HepG2 (cell line): Measurements from ENCODE around the gene PAK6. TPM values are rescaled to one million over a fixed set of nuclear protein-coding genes. Genes with fewer than 3 reads are reported as not detected.

Source experiments
- CCAR2 ChIP-seq: fragments of 200-400 bp; formaldehyde crosslinking; optimal IDR thresholded peaks from 2 replicates; pipeline ENCODE3; 2018; ENCODE audit warnings: low read depth, mild to moderate bottlenecking, low read length, moderate library complexity
- DMAP1 ChIP-seq: IDR thresholded peaks from 2 replicates; pipeline ENCODE4 v1.6.1; 2016
- HDAC2 ChIP-seq: sonication (generic); formaldehyde crosslinking; IDR thresholded peaks from 2 replicates; pipeline ENCODE4 v1.4.0; 2020; ENCODE audit warnings: missing genetic modification reagents
- HNF4A ChIP-seq: sonication (generic); formaldehyde crosslinking; IDR thresholded peaks from 2 replicates; pipeline ENCODE4 v1.4.0; 2020; ENCODE audit warnings: missing genetic modification reagents
- KLF12 ChIP-seq: sonication (generic); formaldehyde crosslinking; IDR thresholded peaks from 2 replicates; pipeline ENCODE4 v1.4.0; 2020; ENCODE audit warnings: missing genetic modification reagents, borderline replicate concordance
- MIER2 ChIP-seq: IDR thresholded peaks from 2 replicates; pipeline ENCODE4 v1.6.1; 2016; ENCODE audit warnings: missing biosample characterization, missing genetic modification reagents
- MYC ChIP-seq: sonication (generic); formaldehyde crosslinking; IDR thresholded peaks from 2 replicates; pipeline ENCODE4 v1.9.0; 2021; ENCODE audit warnings: missing genetic modification reagents, borderline replicate concordance
- SMYD3 ChIP-seq: sonication (generic); formaldehyde crosslinking; IDR thresholded peaks from 2 replicates; pipeline ENCODE4 v1.8.1; 2023; ENCODE audit warnings: mild to moderate bottlenecking, missing genetic modification reagents
- SOX5 ChIP-seq: IDR thresholded peaks from 2 replicates; pipeline ENCODE4 v1.6.1; 2016; ENCODE audit warnings: borderline replicate concordance
- XBP1 ChIP-seq: sonication (generic); formaldehyde crosslinking; IDR thresholded peaks from 2 replicates; pipeline ENCODE4 v1.5.0; 2020; ENCODE audit warnings: missing genetic modification reagents
- ZFP37 ChIP-seq: sonication (generic); formaldehyde crosslinking; IDR thresholded peaks from 2 replicates; pipeline ENCODE4 v1.4.0; 2020; ENCODE audit warnings: missing genetic modification reagents, borderline replicate concordance
- ZNF3 ChIP-seq: IDR thresholded peaks from 2 replicates; pipeline ENCODE4 v1.7.0; 2017; ENCODE audit warnings: inconsistent platforms
- ZNF33B ChIP-seq: sonication (generic); formaldehyde crosslinking; IDR thresholded peaks from 2 replicates; pipeline ENCODE4 v1.5.1; 2020; ENCODE audit warnings: mild to moderate bottlenecking, missing genetic modification reagents
- ZNF878 ChIP-seq: sonication (generic); formaldehyde crosslinking; IDR thresholded peaks from 2 replicates; pipeline ENCODE4 v1.8.1; 2023; ENCODE audit warnings: mild to moderate bottlenecking, missing genetic modification reagents, moderate library complexity
- ZSCAN31 ChIP-seq: sonication (generic); formaldehyde crosslinking; IDR thresholded peaks from 2 replicates; pipeline ENCODE4 v1.5.0; 2020; ENCODE audit warnings: low read depth, mild to moderate bottlenecking, missing genetic modification reagents
- polyA plus RNA-seq, 8 experiments: library from polyadenylated mRNA; depleted of rRNA in 3 of 8; stranded (reverse) in 7 of 8; unstranded in 1 of 8; fragments of >200 nt; fragmentation: Illumina TruSeq in 4 of 8; extraction: Trizol in 4 of 8; gene quantifications; 2 replicates each; pipeline versions ENCODE4 v1.2.1 to v1.2.3, GENCODE V29; 2011 to 2016; ENCODE audit warnings: low read depth in 4 of 8, missing spikeins in 1 of 8, mixed read lengths in 1 of 8; ENCODE audit not compliant: insufficient read depth in 1 of 8
- total RNA-seq, 5 experiments: library from RNA; depleted of rRNA; stranded (reverse); fragments of >200 nt; fragmentation: Illumina TruSeq; extraction: Trizol; gene quantifications; 2 replicates each; pipeline ENCODE4 v1.2.3, GENCODE V29; 2016; ENCODE audit warnings: low read depth in 1 of 5
- TF ChIP-seq, protein P1 (sequence below): sonication (generic); formaldehyde crosslinking; IDR thresholded peaks from 2 replicates; pipeline ENCODE4 v1.5.0; 2020; ENCODE audit warnings: mild to moderate bottlenecking, missing genetic modification reagents, borderline replicate concordance
- TF ChIP-seq, protein P2 (sequence below): sonication (generic); formaldehyde crosslinking; IDR thresholded peaks from 2 replicates; pipeline ENCODE4 v1.5.0; 2020; ENCODE audit warnings: missing genetic modification reagents, mild to moderate bottlenecking, borderline replicate concordance
- TF ChIP-seq, protein P3 (sequence below): sonication (generic); formaldehyde crosslinking; IDR thresholded peaks from 2 replicates; pipeline ENCODE4 v1.4.0; 2020; ENCODE audit warnings: mild to moderate bottlenecking, missing genetic modification reagents
- TF ChIP-seq, protein P4 (sequence below): sonication (generic); formaldehyde crosslinking; IDR thresholded peaks from 2 replicates; pipeline ENCODE4 v1.4.0; 2020; ENCODE audit warnings: missing genetic modification reagents

Gene PAK6
- total and polyA plus RNA-seq, 2 of the 13 experiments (the other 11 are each of a cell fraction or from before 2014, with no cell fraction given): 0.07 TPM; not detected in 1

DNA sequence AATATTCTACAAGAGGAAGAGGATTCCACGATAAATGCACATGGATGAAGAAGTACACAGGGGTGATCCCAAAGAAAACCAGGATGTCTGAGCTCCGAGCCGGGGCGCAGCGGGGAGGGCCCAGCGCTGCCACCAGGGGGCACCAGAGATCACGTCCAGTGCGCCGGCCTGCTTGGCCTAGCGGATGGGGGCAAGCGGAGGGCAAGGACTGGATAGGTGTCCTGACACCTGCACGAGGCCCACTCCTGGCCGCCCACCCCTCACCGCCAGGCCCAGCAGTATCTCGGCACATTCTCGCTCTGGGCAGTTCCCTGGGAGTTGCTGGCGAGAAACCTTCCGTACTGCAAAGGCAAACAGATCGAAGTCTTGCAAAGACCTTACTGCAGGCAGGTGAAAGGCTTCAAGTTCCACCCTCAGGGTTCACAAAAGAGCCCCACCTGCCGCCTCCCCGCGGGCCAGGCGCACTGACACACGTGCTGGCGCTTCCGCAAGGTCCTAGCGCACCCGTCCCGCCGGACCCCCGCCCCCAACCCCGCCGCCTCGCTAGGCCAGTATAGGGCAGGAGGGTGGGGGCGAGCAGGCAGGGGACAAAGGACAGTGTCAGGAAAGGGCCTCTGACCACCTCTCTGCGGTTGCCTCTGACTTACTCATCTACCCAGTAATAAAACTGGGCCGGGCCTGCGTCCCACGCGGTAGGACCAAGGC, 40.7 kb downstream of the PAK6 start (continued):
- TF ChIP-seq, protein P1, sequence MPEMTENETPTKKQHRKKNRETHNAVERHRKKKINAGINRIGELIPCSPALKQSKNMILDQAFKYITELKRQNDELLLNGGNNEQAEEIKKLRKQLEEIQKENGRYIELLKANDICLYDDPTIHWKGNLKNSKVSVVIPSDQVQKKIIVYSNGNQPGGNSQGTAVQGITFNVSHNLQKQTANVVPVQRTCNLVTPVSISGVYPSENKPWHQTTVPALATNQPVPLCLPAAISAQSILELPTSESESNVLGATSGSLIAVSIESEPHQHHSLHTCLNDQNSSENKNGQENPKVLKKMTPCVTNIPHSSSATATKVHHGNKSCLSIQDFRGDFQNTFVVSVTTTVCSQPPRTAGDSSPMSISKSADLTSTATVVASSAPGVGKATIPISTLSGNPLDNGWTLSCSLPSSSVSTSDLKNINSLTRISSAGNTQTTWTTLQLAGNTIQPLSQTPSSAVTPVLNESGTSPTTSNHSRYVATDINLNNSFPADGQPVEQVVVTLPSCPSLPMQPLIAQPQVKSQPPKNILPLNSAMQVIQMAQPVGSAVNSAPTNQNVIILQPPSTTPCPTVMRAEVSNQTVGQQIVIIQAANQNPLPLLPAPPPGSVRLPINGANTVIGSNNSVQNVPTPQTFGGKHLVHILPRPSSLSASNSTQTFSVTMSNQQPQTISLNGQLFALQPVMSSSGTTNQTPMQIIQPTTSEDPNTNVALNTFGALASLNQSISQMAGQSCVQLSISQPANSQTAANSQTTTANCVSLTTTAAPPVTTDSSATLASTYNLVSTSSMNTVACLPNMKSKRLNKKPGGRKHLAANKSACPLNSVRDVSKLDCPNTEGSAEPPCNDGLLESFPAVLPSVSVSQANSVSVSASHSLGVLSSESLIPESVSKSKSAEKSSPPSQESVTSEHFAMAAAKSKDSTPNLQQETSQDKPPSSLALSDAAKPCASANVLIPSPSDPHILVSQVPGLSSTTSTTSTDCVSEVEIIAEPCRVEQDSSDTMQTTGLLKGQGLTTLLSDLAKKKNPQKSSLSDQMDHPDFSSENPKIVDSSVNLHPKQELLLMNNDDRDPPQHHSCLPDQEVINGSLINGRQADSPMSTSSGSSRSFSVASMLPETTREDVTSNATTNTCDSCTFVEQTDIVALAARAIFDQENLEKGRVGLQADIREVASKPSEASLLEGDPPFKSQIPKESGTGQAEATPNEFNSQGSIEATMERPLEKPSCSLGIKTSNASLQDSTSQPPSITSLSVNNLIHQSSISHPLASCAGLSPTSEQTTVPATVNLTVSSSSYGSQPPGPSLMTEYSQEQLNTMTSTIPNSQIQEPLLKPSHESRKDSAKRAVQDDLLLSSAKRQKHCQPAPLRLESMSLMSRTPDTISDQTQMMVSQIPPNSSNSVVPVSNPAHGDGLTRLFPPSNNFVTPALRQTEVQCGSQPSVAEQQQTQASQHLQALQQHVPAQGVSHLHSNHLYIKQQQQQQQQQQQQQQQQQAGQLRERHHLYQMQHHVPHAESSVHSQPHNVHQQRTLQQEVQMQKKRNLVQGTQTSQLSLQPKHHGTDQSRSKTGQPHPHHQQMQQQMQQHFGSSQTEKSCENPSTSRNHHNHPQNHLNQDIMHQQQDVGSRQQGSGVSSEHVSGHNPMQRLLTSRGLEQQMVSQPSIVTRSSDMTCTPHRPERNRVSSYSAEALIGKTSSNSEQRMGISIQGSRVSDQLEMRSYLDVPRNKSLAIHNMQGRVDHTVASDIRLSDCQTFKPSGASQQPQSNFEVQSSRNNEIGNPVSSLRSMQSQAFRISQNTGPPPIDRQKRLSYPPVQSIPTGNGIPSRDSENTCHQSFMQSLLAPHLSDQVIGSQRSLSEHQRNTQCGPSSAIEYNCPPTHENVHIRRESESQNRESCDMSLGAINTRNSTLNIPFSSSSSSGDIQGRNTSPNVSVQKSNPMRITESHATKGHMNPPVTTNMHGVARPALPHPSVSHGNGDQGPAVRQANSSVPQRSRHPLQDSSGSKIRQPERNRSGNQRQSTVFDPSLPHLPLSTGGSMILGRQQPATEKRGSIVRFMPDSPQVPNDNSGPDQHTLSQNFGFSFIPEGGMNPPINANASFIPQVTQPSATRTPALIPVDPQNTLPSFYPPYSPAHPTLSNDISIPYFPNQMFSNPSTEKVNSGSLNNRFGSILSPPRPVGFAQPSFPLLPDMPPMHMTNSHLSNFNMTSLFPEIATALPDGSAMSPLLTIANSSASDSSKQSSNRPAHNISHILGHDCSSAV: no peak
- TF ChIP-seq CCAR2 (no peak), ZSCAN31 (CRISPR knock-in tag) (no peak), KLF12 (CRISPR knock-in tag) (no peak), SMYD3 (CRISPR knock-in tag) (no peak), SOX5 (0 out of 2 replicates have a peak, but pooled peaks have one; percentile 20), ZNF33B (CRISPR knock-in tag) (no peak), HNF4A (CRISPR knock-in tag) (no peak), MIER2 (CRISPR knock-in tag) (no peak), DMAP1 (CRISPR knock-in tag) (no peak), ZFP37 (CRISPR knock-in tag) (no peak), HDAC2 (CRISPR knock-in tag) (no peak), ZNF3 (CRISPR knock-in tag) (no peak), ZNF878 (no peak), XBP1 (no peak), MYC (peak; percentile 32; the same call in 1 of the 2 replicates)
- TF ChIP-seq, protein P2, sequence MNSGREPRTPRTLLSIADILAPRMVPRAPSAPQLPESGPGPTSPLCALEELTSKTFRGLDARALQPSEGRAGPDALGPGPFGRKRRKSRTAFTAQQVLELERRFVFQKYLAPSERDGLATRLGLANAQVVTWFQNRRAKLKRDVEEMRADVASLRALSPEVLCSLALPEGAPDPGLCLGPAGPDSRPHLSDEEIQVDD (CRISPR knock-in tag): no peak
- TF ChIP-seq, protein P3, sequence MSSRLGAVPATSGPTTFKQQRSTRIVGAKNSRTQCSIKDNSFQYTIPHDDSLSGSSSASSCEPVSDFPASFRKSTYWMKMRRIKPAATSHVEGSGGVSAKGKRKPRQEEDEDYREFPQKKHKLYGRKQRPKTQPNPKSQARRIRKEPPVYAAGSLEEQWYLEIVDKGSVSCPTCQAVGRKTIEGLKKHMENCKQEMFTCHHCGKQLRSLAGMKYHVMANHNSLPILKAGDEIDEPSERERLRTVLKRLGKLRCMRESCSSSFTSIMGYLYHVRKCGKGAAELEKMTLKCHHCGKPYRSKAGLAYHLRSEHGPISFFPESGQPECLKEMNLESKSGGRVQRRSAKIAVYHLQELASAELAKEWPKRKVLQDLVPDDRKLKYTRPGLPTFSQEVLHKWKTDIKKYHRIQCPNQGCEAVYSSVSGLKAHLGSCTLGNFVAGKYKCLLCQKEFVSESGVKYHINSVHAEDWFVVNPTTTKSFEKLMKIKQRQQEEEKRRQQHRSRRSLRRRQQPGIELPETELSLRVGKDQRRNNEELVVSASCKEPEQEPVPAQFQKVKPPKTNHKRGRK (CRISPR knock-in tag): no peak
- TF ChIP-seq, protein P4, sequence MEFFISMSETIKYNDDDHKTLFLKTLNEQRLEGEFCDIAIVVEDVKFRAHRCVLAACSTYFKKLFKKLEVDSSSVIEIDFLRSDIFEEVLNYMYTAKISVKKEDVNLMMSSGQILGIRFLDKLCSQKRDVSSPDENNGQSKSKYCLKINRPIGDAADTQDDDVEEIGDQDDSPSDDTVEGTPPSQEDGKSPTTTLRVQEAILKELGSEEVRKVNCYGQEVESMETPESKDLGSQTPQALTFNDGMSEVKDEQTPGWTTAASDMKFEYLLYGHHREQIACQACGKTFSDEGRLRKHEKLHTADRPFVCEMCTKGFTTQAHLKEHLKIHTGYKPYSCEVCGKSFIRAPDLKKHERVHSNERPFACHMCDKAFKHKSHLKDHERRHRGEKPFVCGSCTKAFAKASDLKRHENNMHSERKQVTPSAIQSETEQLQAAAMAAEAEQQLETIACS (CRISPR knock-in tag): no peak
